Neural progenitor cell (in vitro differentiated cells): Measurements from ENCODE around the gene LIN7C.

ENCODE experiments used
- EZH2 ChIP-seq: fragments of 200-600 bp; sonication (generic); IDR thresholded peaks from 2 replicates; pipeline ENCODE4 v1.6.1; 2017; ENCODE audit warnings: antibody characterized with exemption, mild to moderate bottlenecking, moderate library complexity
- EZH2phosphoT487 ChIP-seq: fragments of 200-600 bp; sonication (generic); IDR thresholded peaks from 2 replicates; pipeline ENCODE4 v1.6.1; 2017; ENCODE audit warnings: antibody characterized with exemption
- TF ChIP-seq, protein P1 (sequence below): fragments of 200-600 bp; sonication (generic); IDR thresholded peaks from 2 replicates; pipeline ENCODE4 v1.5.1; 2017; ENCODE audit warnings: antibody characterized with exemption, mild to moderate bottlenecking

GRCh38 chr11:27487706-27488105, 18.9 kb downstream of the LIN7C start:
- TF ChIP-seq, protein P1, sequence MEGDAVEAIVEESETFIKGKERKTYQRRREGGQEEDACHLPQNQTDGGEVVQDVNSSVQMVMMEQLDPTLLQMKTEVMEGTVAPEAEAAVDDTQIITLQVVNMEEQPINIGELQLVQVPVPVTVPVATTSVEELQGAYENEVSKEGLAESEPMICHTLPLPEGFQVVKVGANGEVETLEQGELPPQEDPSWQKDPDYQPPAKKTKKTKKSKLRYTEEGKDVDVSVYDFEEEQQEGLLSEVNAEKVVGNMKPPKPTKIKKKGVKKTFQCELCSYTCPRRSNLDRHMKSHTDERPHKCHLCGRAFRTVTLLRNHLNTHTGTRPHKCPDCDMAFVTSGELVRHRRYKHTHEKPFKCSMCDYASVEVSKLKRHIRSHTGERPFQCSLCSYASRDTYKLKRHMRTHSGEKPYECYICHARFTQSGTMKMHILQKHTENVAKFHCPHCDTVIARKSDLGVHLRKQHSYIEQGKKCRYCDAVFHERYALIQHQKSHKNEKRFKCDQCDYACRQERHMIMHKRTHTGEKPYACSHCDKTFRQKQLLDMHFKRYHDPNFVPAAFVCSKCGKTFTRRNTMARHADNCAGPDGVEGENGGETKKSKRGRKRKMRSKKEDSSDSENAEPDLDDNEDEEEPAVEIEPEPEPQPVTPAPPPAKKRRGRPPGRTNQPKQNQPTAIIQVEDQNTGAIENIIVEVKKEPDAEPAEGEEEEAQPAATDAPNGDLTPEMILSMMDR, result no peak
- TF ChIP-seq EZH2 (no peak), EZH2phosphoT487 (no peak)
